Stimulated activated CD4-positive, alpha-beta T cell treated with anti-CD3 and anti-CD28 coated beads, TNF-alpha, amount 100 ng/mL, for 1 hour (primary cell): ENCODE data around the gene IGFL2.
"Not testable (repeated sequence)": the region's sequence is repeated elsewhere in the genome, so short reads cannot be mapped to it uniquely, and the experiment has no call there.

Source experiments
- DNase-seq, 3 donors: peaks; one replicate each; pipeline ENCODE4 v3.0.0-alpha.2; 2020; ENCODE audit warnings: low read depth in 3 of 3, low spot score in 1 of 3

The IGFL2 gene

DNA sequence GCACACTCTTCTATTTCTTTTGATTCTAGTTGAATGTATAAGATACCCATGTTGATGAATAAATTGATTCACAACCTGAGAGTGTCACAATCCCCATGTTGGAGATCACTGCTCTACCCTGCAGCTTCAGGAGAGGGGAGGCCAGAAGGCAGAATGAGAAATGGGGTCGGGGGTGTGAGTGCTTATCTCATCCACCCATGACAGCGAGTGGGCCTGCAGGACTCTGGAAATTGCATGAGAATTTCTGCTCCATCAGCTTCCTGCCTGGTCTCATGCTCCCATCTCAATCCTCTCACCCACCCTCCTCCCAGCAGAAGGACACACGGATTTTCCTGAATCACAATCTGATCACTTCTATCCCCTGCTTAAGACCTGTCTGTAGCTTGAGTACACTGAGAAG, 58.6 kb downstream of the IGFL2 start:
- no peak for DNase-seq

DNA sequence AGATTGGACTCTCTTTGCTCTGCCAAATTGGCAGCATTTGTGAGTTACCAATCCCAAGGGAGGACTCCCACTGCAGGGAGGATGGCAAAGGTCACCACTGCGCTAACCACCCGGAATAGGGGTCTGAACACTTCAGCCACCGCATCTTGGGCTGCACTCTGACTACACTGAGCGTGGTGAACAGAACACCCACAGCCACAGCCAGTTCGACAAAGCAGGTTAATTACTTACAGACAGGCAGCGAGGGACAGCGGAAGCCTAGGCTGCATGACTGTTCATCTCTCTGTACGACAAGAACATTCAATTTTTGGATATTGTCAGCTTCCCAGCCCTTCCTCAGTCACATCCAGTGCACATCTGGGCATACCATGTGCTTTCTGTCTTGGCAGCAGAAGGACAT, 59.8 kb downstream of the IGFL2 start:
- not testable (repeated sequence) for DNase-seq

DNA sequence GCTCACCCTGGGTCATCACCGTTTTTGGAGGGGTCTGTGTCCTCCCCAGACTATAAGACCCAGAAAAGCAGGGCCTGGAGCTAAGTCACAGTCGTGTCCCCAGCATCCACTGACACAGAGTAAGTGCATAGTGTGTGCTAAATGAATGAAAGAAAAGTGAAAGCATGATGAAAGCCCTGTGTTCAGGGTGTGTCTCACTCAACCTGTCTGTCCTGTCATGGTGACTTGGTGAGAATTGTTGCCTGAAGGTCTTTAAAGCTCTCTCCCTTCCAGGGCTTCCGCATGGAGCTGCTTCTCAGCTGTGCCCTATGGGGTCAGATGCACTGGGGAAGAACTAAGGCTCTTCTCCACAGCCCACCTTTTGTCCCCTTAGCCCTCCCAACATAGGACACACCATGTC, 61.0 kb downstream of the IGFL2 start:
- DNase-seq: no peak

DNA sequence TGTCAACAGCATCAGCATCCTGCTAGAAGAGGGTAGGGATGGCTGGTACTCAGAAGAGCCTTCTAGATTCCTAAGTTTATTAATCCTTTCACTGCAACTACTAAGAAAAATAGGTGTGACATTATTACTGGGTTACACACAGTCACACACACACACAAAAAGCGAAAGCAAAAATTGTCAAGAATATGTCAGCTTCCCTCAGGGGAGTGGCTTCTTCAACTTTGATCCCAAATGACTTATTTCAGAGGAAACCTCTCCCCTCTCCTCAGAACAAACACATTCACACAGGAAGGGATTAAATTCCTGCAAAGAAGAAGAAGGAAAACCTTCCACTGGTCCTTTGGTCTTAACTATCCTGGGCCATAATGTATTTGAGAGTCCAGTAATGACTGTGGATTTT, 61.4 kb downstream of the IGFL2 start:
- no peak for DNase-seq

DNA sequence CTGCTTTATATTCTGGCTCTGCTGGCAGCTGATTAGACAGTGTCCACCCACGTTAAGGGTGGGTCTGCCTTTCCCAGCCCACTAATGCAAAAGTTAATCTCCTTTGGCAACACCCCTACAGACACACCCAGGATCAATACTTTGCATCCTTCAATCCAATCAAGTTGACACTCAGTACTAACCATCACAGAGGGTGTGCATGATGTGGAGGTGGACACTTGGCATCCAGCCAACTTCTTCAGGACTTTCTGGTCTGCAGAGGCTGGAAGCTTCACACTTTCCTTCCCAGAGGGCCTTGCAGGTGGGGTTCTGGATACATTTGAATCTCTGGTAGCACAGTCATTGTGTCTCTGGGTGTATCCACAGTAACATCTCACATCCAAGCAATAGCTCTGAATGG, 62.6 kb downstream of the IGFL2 start:
- no peak for DNase-seq
